IMR-90 (cell line): ENCODE data around the gene CEL. TPM values are rescaled to one million over a fixed set of nuclear protein-coding genes. Genes with fewer than 3 reads are reported as not detected.
A peak's percentile ranks its signal among the peaks of the same experiment; 100 is the strongest.

Source experiments
- ATAC-seq: fragments of 200-7000 bp; cut with Tn5 transposase; 2 replicates; pipeline ENCODE4 v1.9.1; 2020; ENCODE audit warnings: low read depth, mild to moderate bottlenecking, moderate library complexity
- BruUV-seq: library from RNA; stranded (reverse); fragments of 400-500 nt; replicated peaks from 2 replicates; lab custom pipeline; 2021; lab: Mats Ljungman, UMichigan
- CTCF ChIA-PET: fragments of 300-600 bp; formaldehyde crosslinking; extraction: SDS; loops from one replicate; lab custom pipeline; 2021; ENCODE audit warnings: antibody characterized with exemption; lab: Yijun Ruan, JAX
- POLR2A ChIA-PET: fragments of 300-600 bp; sonication (Branson Sonifier 250); formaldehyde crosslinking; loops from one replicate; lab custom pipeline; 2022; ENCODE audit warnings: antibody characterized with exemption; ENCODE audit not compliant: unreplicated experiment; lab: Charles Lee
- DNase-seq: peaks from one replicate; pipeline ENCODE4 v3.0.0; 2013
- H2AFZ ChIP-seq: replicated peaks from 2 replicates; pipeline ENCODE3; 2013; ENCODE audit warnings: low read length, mild to moderate bottlenecking; ENCODE audit not compliant: poor library complexity
- H2AK5ac ChIP-seq: 2 replicates; pipeline ENCODE4 v1.6.1; 2013; ENCODE audit warnings: low read depth, low read length, inconsistent platforms
- H2AK9ac ChIP-seq: replicated peaks from 2 replicates; pipeline ENCODE3; 2013; ENCODE audit warnings: mild to moderate bottlenecking, low read depth, low read length, moderate library complexity; ENCODE audit not compliant: poor library complexity
- H2BK120ac ChIP-seq: 2 replicates; pipeline ENCODE4 v1.6.1; 2013; ENCODE audit warnings: low read depth, low read length, inconsistent platforms
- H2BK15ac ChIP-seq: 3 replicates; pipeline ENCODE4 v1.6.1; 2013; ENCODE audit warnings: low read depth, low read length, inconsistent platforms
- H2BK20ac ChIP-seq: 2 replicates; pipeline ENCODE4 v1.6.1; 2013; ENCODE audit warnings: low read depth, mild to moderate bottlenecking, inconsistent platforms, low read length, moderate library complexity
- H2BK5ac ChIP-seq: 2 replicates; pipeline ENCODE4 v1.6.1; 2013; ENCODE audit warnings: mild to moderate bottlenecking, low read depth, low read length, inconsistent platforms; ENCODE audit not compliant: poor library complexity, severe bottlenecking
- H3K14ac ChIP-seq: replicated peaks from 2 replicates; pipeline ENCODE4 v1.6.1; 2013; ENCODE audit warnings: low read depth, low read length, inconsistent platforms
- H3K18ac ChIP-seq: 2 replicates; pipeline ENCODE4 v1.6.1; 2013; ENCODE audit warnings: low read depth, low read length, control low read depth
- H3K23ac ChIP-seq: 2 replicates; pipeline ENCODE4 v1.6.1; 2013; ENCODE audit warnings: low read depth, low read length, inconsistent platforms
- H3K27ac ChIP-seq: 2 replicates; pipeline ENCODE4 v1.5.1; 2013; ENCODE audit warnings: mild to moderate bottlenecking, control low read depth, low read length; ENCODE audit not compliant: insufficient read depth
- H3K27me3 ChIP-seq: 2 replicates; pipeline ENCODE4 v1.6.1; 2013; ENCODE audit warnings: low read length; ENCODE audit not compliant: control insufficient read depth, insufficient read depth
- H3K36me3 ChIP-seq: 2 replicates; pipeline ENCODE4 v1.6.1; 2013; ENCODE audit warnings: low read length, mixed read lengths; ENCODE audit not compliant: control insufficient read depth, insufficient read depth
- H3K4ac ChIP-seq: 2 replicates; pipeline ENCODE4 v1.6.1; 2013; ENCODE audit warnings: low read depth, low read length, inconsistent platforms
- H3K4me1 ChIP-seq: 2 replicates; pipeline ENCODE4 v1.6.1; 2013; ENCODE audit warnings: low read length, mixed read lengths; ENCODE audit not compliant: control insufficient read depth, insufficient read depth
- H3K4me2 ChIP-seq: 2 replicates; pipeline ENCODE4 v1.6.1; 2013; ENCODE audit warnings: low read depth, mild to moderate bottlenecking, control low read depth, low read length, moderate library complexity
- H3K4me3 ChIP-seq: 2 replicates; pipeline ENCODE4 v1.5.1; 2013; ENCODE audit warnings: low read depth, mild to moderate bottlenecking, control low read depth, low read length, moderate library complexity; ENCODE audit not compliant: insufficient read depth
- H3K56ac ChIP-seq: 2 replicates; pipeline ENCODE4 v1.6.1; 2013; ENCODE audit warnings: low read length, inconsistent platforms; ENCODE audit not compliant: insufficient read depth; ENCODE audit errors: extremely low read depth
- H3K79me1 ChIP-seq, 2 experiments: 2 replicates each; pipeline ENCODE4 v1.6.1; 2013; ENCODE audit warnings: low read length in 2 of 2, inconsistent platforms in 1 of 2, low read depth in 1 of 2
- H3K9ac ChIP-seq: 2 replicates; pipeline ENCODE4 v1.6.1; 2013; ENCODE audit warnings: low read depth, low read length, control low read depth
- H3K9me1 ChIP-seq: 2 replicates; pipeline ENCODE4 v1.6.1; 2013; ENCODE audit warnings: low read length, inconsistent platforms; ENCODE audit not compliant: insufficient read depth
- H3K9me3 ChIP-seq: 2 replicates; pipeline ENCODE4 v1.6.1; 2013; ENCODE audit warnings: low read length; ENCODE audit not compliant: control insufficient read depth, insufficient read depth
- H4K20me1 ChIP-seq: 2 replicates; pipeline ENCODE4 v1.6.1; 2013; ENCODE audit warnings: low read length, inconsistent platforms; ENCODE audit not compliant: insufficient read depth
- H4K5ac ChIP-seq: 2 replicates; pipeline ENCODE4 v1.6.1; 2013; ENCODE audit warnings: mild to moderate bottlenecking, low read depth, low read length, control low read depth
- H4K8ac ChIP-seq, 2 experiments: 2 replicates each; pipeline ENCODE4 v1.6.1; 2013; ENCODE audit warnings: low read depth in 2 of 2, low read length in 2 of 2, control low read depth in 1 of 2, inconsistent platforms in 1 of 2
- H4K91ac ChIP-seq: 2 replicates; pipeline ENCODE4 v1.6.1; 2013; ENCODE audit warnings: low read depth, low read length, inconsistent platforms; ENCODE audit not compliant: insufficient read depth
- CEBPB ChIP-seq: IDR thresholded peaks from 2 replicates; pipeline ENCODE4 v1.6.1; 2012; ENCODE audit warnings: low read depth, low read length, improper control_type of control experiment
- CHD1 ChIP-seq: IDR thresholded peaks from 2 replicates; pipeline ENCODE4 v1.6.1; 2012; ENCODE audit warnings: low read depth, low read length, improper control_type of control experiment
- CTCF ChIP-seq: conservative IDR thresholded peaks from 2 replicates; pipeline ENCODE4 v1.5.1; 2012; ENCODE audit warnings: mild to moderate bottlenecking, low read depth, low read length, improper control_type of control experiment
- FOS ChIP-seq: fragments of 150-350 bp; IDR thresholded peaks from 2 replicates; pipeline ENCODE4 v1.6.1; 2016; ENCODE audit warnings: low read depth, low read length
- MAFK ChIP-seq: IDR thresholded peaks from 2 replicates; pipeline ENCODE4 v1.6.1; 2012; ENCODE audit warnings: low read depth, low read length, improper control_type of control experiment
- MAZ ChIP-seq: IDR thresholded peaks from 2 replicates; pipeline ENCODE4 v1.6.1; 2012; ENCODE audit warnings: low read depth, mild to moderate bottlenecking, low read length, improper control_type of control experiment, moderate library complexity, borderline replicate concordance
- MXI1 ChIP-seq: IDR thresholded peaks from 2 replicates; pipeline ENCODE4 v1.6.1; 2012; ENCODE audit warnings: low read depth, mild to moderate bottlenecking, low read length, moderate library complexity, borderline replicate concordance
- NFE2L2 ChIP-seq: fragments of 150-350 bp; IDR thresholded peaks from 2 replicates; pipeline ENCODE4 v1.6.1; 2016; ENCODE audit warnings: low read depth, mild to moderate bottlenecking, low read length
- POLR2A ChIP-seq: IDR thresholded peaks from 2 replicates; pipeline ENCODE4 v1.6.1; 2012; ENCODE audit warnings: mild to moderate bottlenecking, low read depth, low read length
- RAD21 ChIP-seq: IDR thresholded peaks from 2 replicates; pipeline ENCODE4 v1.6.1; 2012; ENCODE audit warnings: low read length, improper control_type of control experiment
- RCOR1 ChIP-seq: IDR thresholded peaks from 2 replicates; pipeline ENCODE4 v1.6.1; 2012; ENCODE audit warnings: mild to moderate bottlenecking, low read length, improper control_type of control experiment; ENCODE audit not compliant: insufficient replicate concordance
- RFX5 ChIP-seq: IDR thresholded peaks from 2 replicates; pipeline ENCODE4 v1.8.0; 2012; ENCODE audit warnings: low read depth, mild to moderate bottlenecking, low read length, moderate library complexity
- SMC3 ChIP-seq: fragments of 150-350 bp; IDR thresholded peaks from 2 replicates; pipeline ENCODE4 v1.6.1; 2016; ENCODE audit warnings: low read depth, mild to moderate bottlenecking, antibody characterized with exemption, low read length, moderate library complexity
- USF2 ChIP-seq: fragments of 150-350 bp; IDR thresholded peaks from 2 replicates; pipeline ENCODE4 v1.6.1; 2017; ENCODE audit warnings: mild to moderate bottlenecking, antibody characterized with exemption, low read length, low read depth
- WGBS, 2 experiments: methylation state at CpG; one replicate each; pipeline versions ENCODE4 v1.1.5 to v1.1.7; 2013; ENCODE audit warnings: missing lambda C conversion rate in 2 of 2; ENCODE audit not compliant: insufficient read length in 1 of 2; ENCODE audit errors: extremely low coverage in 2 of 2; 5-methylcytosine and 5-hydroxymethylcytosine counted together
- dilution Hi-C: fragments of 300-500 bp; cut with HindIII; formaldehyde crosslinking; loops from one replicate; pipeline ENCODE4 v1.14.3; 2018; ENCODE audit warnings: low sequenced_read_pairs; ENCODE audit not compliant: unreplicated experiment
- in situ Hi-C: fragments of 300-500 bp; cut with MboI; formaldehyde crosslinking; loops from 3 replicates; pipeline ENCODE4 v1.14.3; 2019; ENCODE audit warnings: low sequenced_read_pairs, inconsistent platforms, mixed read lengths
- intact Hi-C: fragments of 100-400 bp; cut with micrococcal nuclease; formaldehyde crosslinking; loops from 2 replicates; pipeline ENCODE4 v1.10.0; 2022
- polyA plus RNA-seq, 3 experiments: library from polyadenylated mRNA; depleted of rRNA; stranded (reverse); fragments of >200 nt; gene quantifications; 2 replicates each; pipeline ENCODE4 v1.2.3, GENCODE V29; 2012; ENCODE audit warnings: low replicate concordance in 1 of 3
- total RNA-seq: library from RNA; depleted of rRNA; stranded (reverse); fragments of >200 nt; gene quantifications from 2 replicates; pipeline ENCODE4 v1.2.3, GENCODE V29; 2012
- TF ChIP-seq, protein P1 (sequence below): fragments of 150-350 bp; IDR thresholded peaks from 2 replicates; pipeline ENCODE4 v1.6.1; 2016; ENCODE audit warnings: low read depth, mild to moderate bottlenecking, low read length, moderate library complexity, borderline replicate concordance

Gene CEL
- total and polyA plus RNA-seq, 2 of the 4 experiments (the other 2 are of a cell fraction), result under 0.01 to 0.75 TPM

DNA sequence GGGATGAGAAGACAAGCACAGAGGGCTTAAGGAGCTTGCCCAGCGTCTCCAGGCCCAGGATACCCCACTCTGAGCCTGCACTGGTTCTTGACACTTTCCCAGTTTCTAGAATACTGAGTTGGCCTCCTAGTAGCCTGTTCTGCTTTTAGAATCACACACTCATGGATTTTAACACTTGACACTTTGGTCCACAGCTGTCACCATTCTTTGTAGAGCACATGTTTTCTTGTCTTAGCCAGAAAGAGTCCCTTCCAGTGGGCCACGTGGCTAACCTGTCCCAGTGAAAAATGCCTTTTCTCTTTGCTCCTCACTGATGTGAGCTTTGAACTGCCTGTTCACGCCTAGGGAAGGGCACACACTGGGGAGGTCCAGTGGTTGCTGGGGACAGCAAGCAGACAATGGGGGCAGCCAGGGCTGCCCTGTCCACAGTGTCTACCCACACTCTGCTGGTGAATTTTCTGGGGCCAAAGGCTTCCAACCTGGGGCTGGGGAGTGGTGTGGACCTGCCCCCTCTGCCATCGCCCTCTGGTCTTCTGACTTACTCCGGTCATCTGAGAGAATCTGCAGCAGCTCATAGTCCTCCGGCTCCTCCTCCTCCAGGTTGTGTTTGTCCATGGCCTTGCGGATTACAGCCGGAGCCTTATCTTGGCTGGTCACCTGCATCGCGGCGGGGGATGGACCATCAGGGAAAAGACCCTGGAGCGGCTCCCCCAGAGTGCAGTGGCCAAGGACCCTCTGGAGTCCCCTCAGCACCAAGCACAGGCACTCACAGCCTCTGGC, 38.1 kb downstream of the CEL start:
- Histone ChIP-seq H4K91ac (no peak overlapping the region), H2AK9ac (peak overlapping the region; percentile 70), H2BK15ac (no peak overlapping the region), H2BK20ac (no peak overlapping the region), H3K4me3 (no peak overlapping the region), H2AK5ac (no peak overlapping the region), H3K27ac (no peak overlapping the region), H2AFZ (no peak overlapping the region), H3K14ac (no peak overlapping the region), H2BK5ac (no peak overlapping the region), H3K27me3 (no peaks in the 10 kb centered on the region), H2BK120ac (no peak overlapping the region), H3K36me3 (peaks cover 52% of the 10 kb centered on the region), H3K56ac (no peak overlapping the region), H3K79me1 (no peaks in the 10 kb centered on the region; a peak in 1 of 4 replicates), H3K4ac (no peak overlapping the region), H3K23ac (no peak overlapping the region), H3K9me3 (peaks cover 5% of the 10 kb centered on the region; the same call in 1 of the 2 replicates), H3K9me1 (no peaks in the 10 kb centered on the region), H3K4me2 (no peak overlapping the region), H4K20me1 (peaks cover 7% of the 10 kb centered on the region; the same call in 1 of the 2 replicates), H3K18ac (no peak overlapping the region), H4K8ac (no peak overlapping the region), H3K9ac (no peak overlapping the region), H4K5ac (no peak overlapping the region), H3K4me1 (no peaks in the 10 kb centered on the region)
- no peak for ATAC-seq
- CTCF ChIA-PET, result interaction anchor here (0.9 to 1.4 kb wide), 2 partner anchors 44 to 48 kb away, joined by 3 to 4 read pairs; no protein-coding TSS in a partner anchor
- no TSS peak for BruUV-seq
- DNase-seq, result no peak
- TF ChIP-seq MAFK (no peak), USF2 (no peak), NFE2L2 (no peak), CHD1 (no peak), RAD21 (no peak), POLR2A (no peak), MAZ (no peak), FOS (no peak), RCOR1 (no peak), MXI1 (no peak), CTCF (no peak), CEBPB (no peak), SMC3 (no peak), RFX5 (no peak)
- TF ChIP-seq, protein P1, sequence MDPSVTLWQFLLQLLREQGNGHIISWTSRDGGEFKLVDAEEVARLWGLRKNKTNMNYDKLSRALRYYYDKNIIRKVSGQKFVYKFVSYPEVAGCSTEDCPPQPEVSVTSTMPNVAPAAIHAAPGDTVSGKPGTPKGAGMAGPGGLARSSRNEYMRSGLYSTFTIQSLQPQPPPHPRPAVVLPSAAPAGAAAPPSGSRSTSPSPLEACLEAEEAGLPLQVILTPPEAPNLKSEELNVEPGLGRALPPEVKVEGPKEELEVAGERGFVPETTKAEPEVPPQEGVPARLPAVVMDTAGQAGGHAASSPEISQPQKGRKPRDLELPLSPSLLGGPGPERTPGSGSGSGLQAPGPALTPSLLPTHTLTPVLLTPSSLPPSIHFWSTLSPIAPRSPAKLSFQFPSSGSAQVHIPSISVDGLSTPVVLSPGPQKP, result no peak
- 96% methylated on average over 3 of the region's 12 CpGs; no CpG with 5 or more reads in 1 of the 2 experiments for WGBS, 2 experiments
- dilution Hi-C loops (no loop called here), intact Hi-C loops (no loop called here), in situ Hi-C loops (no loop called here)
- POLR2A ChIA-PET, result no interaction called here
